Small intestine (tissue), 7 donors: ENCODE measurements around the gene PIAS1. TPM values are rescaled to one million over a fixed set of nuclear protein-coding genes. Genes with fewer than 3 reads are reported as not detected.
A peak's percentile ranks its signal among the peaks of the same experiment; 100 is the strongest.

Experiments
- DNase-seq, 2 donors: peaks; one replicate each; pipeline versions ENCODE4 v3.0.0 to v3.0.0-alpha.2; 2013
- FAIRE-seq: peaks from 2 replicates; lab custom pipeline; 2012; peaks lifted over from hg19 to GRCh38; lab: Jason Lieb, UNC
- H3K27ac ChIP-seq, 3 donors: one replicate each; pipeline ENCODE4 v1.5.1; 2013; ENCODE audit warnings: low read length in 2 of 3, mild to moderate bottlenecking in 2 of 3, control low read depth in 1 of 3, inconsistent platforms in 1 of 3, low read depth in 1 of 3, moderate library complexity in 1 of 3
- H3K27me3 ChIP-seq, 3 donors: one replicate each; pipeline ENCODE4 v1.6.1; 2013; ENCODE audit warnings: low read length in 3 of 3, inconsistent platforms in 1 of 3; ENCODE audit not compliant: control insufficient read depth in 3 of 3, insufficient read depth in 3 of 3
- H3K36me3 ChIP-seq, 3 donors: one replicate each; pipeline ENCODE4 v1.6.1; 2013; ENCODE audit warnings: low read length in 3 of 3, inconsistent platforms in 1 of 3, low read depth in 1 of 3, mild to moderate bottlenecking in 1 of 3, moderate library complexity in 1 of 3; ENCODE audit not compliant: control insufficient read depth in 3 of 3, insufficient read depth in 2 of 3
- H3K4me1 ChIP-seq, 3 donors: one replicate each; pipeline ENCODE4 v1.6.1; 2013; ENCODE audit warnings: low read length in 2 of 3, inconsistent platforms in 1 of 3, low read depth in 1 of 3, mild to moderate bottlenecking in 1 of 3, moderate library complexity in 1 of 3; ENCODE audit not compliant: control insufficient read depth in 3 of 3, insufficient read depth in 2 of 3
- H3K4me3 ChIP-seq, 3 donors: one replicate each; pipeline ENCODE4 v1.5.1; 2013; ENCODE audit warnings: low read length in 3 of 3, control low read depth in 1 of 3, inconsistent platforms in 1 of 3, low read depth in 1 of 3, mild to moderate bottlenecking in 1 of 3, moderate library complexity in 1 of 3
- H3K9me3 ChIP-seq, 2 donors: one replicate each; pipeline ENCODE4 v1.6.1; 2013; ENCODE audit warnings: low read depth in 1 of 2, low read length in 1 of 2; ENCODE audit not compliant: control insufficient read depth in 2 of 2, insufficient read depth in 1 of 2
- WGBS, 3 donors: extraction: QIAGEN DNeasy Blood & Tissue Kit; methylation state at CpG; one replicate each; pipeline ENCODE4 v1.1.7; 2013; 5-methylcytosine and 5-hydroxymethylcytosine counted together
- polyA plus RNA-seq, 4 donors: library from polyadenylated mRNA; stranded (reverse) in 3 of 4; unstranded in 1 of 4; fragments of 200-250 nt in 3 of 4; fragments of 120-200 nt in 1 of 4; gene quantifications; one replicate each; pipeline versions ENCODE4 v1.2.1 to v1.2.3, GENCODE V29; 2013
- donor health status: healthy with polysubstance abuse.
- donor health status: control.
- donor health status: control.
- donor health status: Bipolar disorder and iron deficiency.
- donor health status: healthy.

The PIAS1 gene
- polyA plus RNA-seq, 4 donors = 9.0 to 48.0 (median 20.0) TPM

DNA sequence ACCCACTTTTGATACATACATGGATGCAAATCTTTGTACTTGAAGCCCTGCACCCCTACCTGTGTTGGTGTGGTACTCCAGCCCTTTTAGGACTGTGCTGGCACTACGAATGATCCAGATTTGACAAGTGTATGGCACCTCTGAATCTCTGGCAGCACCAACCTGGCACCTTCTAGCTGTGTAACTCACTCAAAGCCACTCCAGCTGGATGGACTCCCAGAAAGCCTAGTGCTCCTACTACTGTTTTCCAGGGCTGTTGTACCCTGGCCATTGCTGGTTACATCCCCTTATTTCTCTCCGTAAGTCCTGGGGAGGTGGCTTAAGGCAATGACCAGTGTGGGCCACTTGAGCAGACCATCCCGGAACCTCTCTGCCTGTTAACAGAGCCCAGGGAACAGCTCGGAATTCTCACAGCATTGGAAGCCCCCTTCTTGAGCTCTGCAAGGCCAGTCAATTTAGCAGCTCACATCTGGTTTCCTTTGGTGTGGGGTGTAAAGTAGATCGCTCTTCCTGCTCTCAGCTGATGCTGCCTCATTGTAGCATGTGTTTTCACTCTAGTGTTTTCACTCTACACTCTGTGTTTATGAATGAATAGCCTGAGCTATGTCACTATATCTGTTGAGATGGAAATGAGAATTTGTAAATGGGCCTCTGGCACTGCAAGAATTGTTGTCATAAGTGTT is 138.8 kb downstream of the PIAS1 start:
- peaks cover 10 to 52% (median 15%) of the 10 kb centered on the region in 3 donors for H3K36me3 ChIP-seq
- H3K9me3 ChIP-seq = no peaks in the 10 kb centered on the region
- 85 to 92% (median 92%) methylated on average over 5 of the region's 5 CpGs for WGBS, 3 donors
- no peaks in the 10 kb centered on the region for H3K27me3 ChIP-seq
- DNase-seq (no peak), FAIRE-seq (no peak)
- peaks cover 0 to 2% (median 0%) of the 10 kb centered on the region in 3 donors for H3K4me1 ChIP-seq
- H3K27ac ChIP-seq = no peak overlapping the region
- H3K4me3 ChIP-seq = no peak overlapping the region

DNA sequence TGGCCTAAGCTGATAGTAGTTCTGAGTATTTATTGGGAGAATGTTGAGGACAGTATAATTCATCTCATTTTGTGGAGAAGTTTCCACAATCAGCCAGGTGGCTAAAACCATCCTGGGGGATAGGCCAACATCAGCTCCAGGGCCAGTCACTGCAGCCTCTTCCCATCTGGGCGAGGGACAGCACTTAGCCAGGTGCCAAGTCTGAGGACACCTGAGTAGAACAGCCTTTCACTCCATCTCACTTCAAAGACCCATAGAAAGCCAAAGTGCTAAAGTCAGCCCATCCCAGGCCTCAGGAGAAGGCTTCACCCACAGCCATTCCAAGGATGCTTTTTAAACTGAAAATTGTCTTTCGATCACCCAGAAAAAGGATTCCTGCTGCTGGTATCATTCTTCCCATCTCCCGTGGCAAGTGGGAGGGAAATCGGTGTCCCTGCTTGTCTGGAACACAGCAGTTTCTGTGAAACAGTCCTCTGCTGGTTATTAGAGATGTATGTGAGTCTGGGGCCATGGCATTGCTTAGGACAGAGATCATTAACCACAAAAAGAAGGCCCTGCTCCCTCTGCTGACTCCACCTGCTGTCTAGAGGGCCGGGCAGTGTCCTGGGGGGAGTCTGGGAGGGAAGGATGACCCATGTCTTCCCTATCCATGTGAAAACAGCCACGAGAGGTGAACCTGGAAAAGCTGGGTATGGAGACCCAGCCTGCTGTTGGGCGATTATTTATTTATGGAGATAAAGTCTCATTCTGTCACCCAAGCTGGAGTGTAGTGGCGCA is 141.4 kb downstream of the PIAS1 start:
- no peak for FAIRE-seq
- Histone ChIP-seq H3K4me3 (no peak overlapping the region), H3K27me3 (no peaks in the 10 kb centered on the region), H3K9me3 (no peaks in the 10 kb centered on the region), H3K36me3 (peaks cover 6 to 70% (median 11%) of the 10 kb centered on the region in 3 donors), H3K4me1 (peaks cover 0 to 11% (median 0%) of the 10 kb centered on the region in 3 donors), H3K27ac (no peak overlapping the region)
- WGBS, 3 donors = 87 to 88% (median 88%) methylated on average over 8 of the region's 8 CpGs
- no peak for DNase-seq

GRCh38 chr15:68196445-68197169 is 142.5 kb downstream of the PIAS1 start:
- no peaks in the 10 kb centered on the region for H3K27me3 ChIP-seq
- H3K4me1 ChIP-seq = peaks cover 0 to 22% (median 0%) of the 10 kb centered on the region in 3 donors
- H3K9me3 ChIP-seq = no peaks in the 10 kb centered on the region
- DNase-seq (no peak), FAIRE-seq (no peak)
- H3K27ac ChIP-seq = no peak overlapping the region
- H3K36me3 ChIP-seq = peaks cover 5 to 81% (median 9%) of the 10 kb centered on the region in 3 donors
- H3K4me3 ChIP-seq = no peak overlapping the region
- WGBS, 3 donors = 86 to 94% (median 91%) methylated on average over 17 of the region's 17 CpGs

DNA sequence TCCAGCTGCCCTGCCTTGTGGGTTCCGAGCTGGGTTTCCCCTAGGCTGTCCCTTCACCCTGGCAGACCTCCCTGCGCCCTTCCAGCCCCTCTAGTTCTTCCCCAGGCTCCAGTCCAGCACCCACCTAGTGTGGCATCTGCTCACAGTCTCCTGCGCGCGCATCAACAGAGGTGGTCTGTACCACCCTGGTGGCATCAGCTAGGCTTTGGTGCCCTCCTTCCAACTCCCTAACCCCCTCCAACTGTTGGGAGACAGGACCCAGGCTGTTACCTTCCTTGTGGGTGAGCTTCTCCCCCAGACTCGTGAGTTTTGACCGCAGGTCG is 143.0 kb downstream of the PIAS1 start:
- H3K36me3 ChIP-seq = peaks cover 3 to 82% (median 9%) of the 10 kb centered on the region in 3 donors
- no peaks in the 10 kb centered on the region for H3K9me3 ChIP-seq
- peaks cover 0 to 27% (median 0%) of the 10 kb centered on the region in 3 donors for H3K4me1 ChIP-seq
- FAIRE-seq (no peak), DNase-seq (no peak)
- WGBS, 3 donors = 89 to 96% (median 96%) methylated on average over 8 of the region's 8 CpGs
- H3K4me3 ChIP-seq = no peak overlapping the region
- no peak overlapping the region for H3K27ac ChIP-seq
- H3K27me3 ChIP-seq = no peaks in the 10 kb centered on the region

GRCh38 chr15:68197661-68198437 is 143.7 kb downstream of the PIAS1 start:
- H3K4me3 ChIP-seq = no peak overlapping the region
- DNase-seq (no peak), FAIRE-seq (no peak)
- peaks cover 3 to 78% (median 5%) of the 10 kb centered on the region in 3 donors for H3K36me3 ChIP-seq
- no peaks in the 10 kb centered on the region for H3K27me3 ChIP-seq
- H3K9me3 ChIP-seq = no peaks in the 10 kb centered on the region
- H3K4me1 ChIP-seq = peaks cover 0 to 30% (median 0%) of the 10 kb centered on the region in 3 donors
- WGBS, 3 donors = 87 to 92% (median 91%) methylated on average over 11 of the region's 11 CpGs
- H3K27ac ChIP-seq = no peak overlapping the region

DNA sequence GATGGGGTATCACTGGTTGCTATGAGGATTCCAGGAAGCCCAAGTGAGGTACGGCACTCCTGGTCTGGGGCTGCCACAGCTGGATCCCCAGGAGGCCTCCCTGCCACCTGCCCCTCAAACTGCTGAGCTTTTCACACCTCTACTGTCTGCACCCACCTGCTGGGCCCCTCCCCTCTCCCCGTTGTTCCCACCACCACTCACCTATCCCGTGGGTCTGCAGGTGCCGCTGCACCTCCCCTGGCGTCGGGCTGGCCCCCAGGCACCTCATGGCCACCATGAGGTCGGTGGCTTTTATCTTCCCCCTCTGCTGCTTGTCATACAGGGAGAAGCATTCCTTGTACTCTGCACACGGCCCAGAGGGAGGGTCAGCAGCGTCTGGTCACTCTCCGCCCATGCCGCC is 145.2 kb downstream of the PIAS1 start:
- Histone ChIP-seq H3K27ac (no peak overlapping the region), H3K36me3 (peaks cover 0 to 77% (median 3%) of the 10 kb centered on the region in 3 donors), H3K4me3 (no peak overlapping the region), H3K27me3 (no peaks in the 10 kb centered on the region), H3K4me1 (peaks cover 0 to 30% (median 0%) of the 10 kb centered on the region in 3 donors), H3K9me3 (no peaks in the 10 kb centered on the region)
- WGBS, 3 donors = 69 to 75% (median 71%) methylated on average over 11 of the region's 11 CpGs
- FAIRE-seq (no peak), DNase-seq (no peak)

DNA sequence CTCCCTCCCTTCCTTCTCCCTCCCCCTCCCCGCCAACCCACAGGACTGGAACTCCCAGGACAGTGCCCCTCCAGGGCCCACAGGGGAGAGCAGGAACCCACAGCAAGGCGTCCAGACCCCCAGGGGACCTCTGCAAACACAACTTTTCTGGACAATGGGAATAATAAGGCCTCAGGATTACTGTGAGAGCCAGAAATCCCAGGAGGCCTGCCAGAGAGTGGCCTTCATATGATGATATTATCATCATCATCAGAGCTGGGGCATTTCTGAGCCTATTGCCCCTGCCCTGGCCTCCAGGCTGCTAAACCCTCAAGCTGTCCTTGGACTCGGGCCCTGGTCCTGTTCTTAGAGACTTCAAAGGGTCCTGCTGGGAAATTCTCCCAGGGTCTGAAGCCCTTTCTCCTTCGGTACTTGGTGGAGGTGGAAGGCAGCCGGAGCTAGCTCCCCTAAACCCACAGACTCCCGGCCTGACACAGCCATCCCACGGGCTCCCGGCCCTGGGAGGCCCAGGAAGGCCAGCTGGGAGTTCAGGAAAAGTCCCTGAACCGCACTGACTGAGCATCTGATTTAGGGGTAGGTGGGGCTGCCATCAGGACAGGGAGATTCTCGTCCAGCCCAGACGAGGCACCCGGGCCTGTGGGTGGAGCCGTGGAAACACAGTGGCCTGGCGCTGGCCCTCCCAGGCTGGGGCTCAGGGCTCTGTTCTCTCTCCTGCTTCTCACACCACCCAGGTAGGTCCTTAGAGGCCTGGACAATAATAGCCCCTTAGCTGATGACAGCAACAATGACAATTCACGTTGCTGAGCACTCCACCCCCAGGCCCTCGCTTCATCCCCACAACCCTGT is 146.1 kb downstream of the PIAS1 start:
- FAIRE-seq (no peak), DNase-seq (no peak)
- H3K4me1 ChIP-seq = peaks cover 0 to 30% (median 4%) of the 10 kb centered on the region in 3 donors
- 43 to 59% (median 55%) methylated on average over 16 of the region's 16 CpGs for WGBS, 3 donors
- peaks cover 0 to 70% (median 3%) of the 10 kb centered on the region in 3 donors for H3K36me3 ChIP-seq
- H3K27me3 ChIP-seq = no peaks in the 10 kb centered on the region
- H3K9me3 ChIP-seq = no peaks in the 10 kb centered on the region
- peak overlapping the region in 1 of 3 donors; percentile 11 for H3K4me3 ChIP-seq
- no peak overlapping the region for H3K27ac ChIP-seq
